Thyroid gland (tissue), 4 donors: ENCODE results near the gene FANCC.

Experiments
- CTCF ChIP-seq, 6 experiments: fragments of 200-600 bp in 3 of 6; fragments of 450-650 bp in 3 of 6; sonication (generic) in 3 of 6; IDR thresholded peaks; one replicate each; pipeline ENCODE4 v1.5.1; 2016 to 2019; ENCODE audit warnings: antibody characterized with exemption in 6 of 6, mild to moderate bottlenecking in 2 of 6, inconsistent platforms in 1 of 6, moderate library complexity in 1 of 6
- POLR2A ChIP-seq, 2 donors: fragments of 450-650 bp; IDR thresholded peaks; one replicate each; pipeline ENCODE4 v1.6.1; 2017; ENCODE audit warnings: antibody characterized with exemption in 2 of 2, mild to moderate bottlenecking in 2 of 2, moderate library complexity in 1 of 2

- TF ChIP-seq POLR2A (IDR thresholded peaks at IDR 0.05): no peak
- TF ChIP-seq CTCF (IDR thresholded peaks at IDR 0.05): no peak
Measured at GRCh38 chr9:95206143-95206542, 111.4 kb downstream of the FANCC start.
